GOT3 (cell line): ENCODE results near the gene AKR1C2.
"Not testable (repeated sequence)": the region's sequence is repeated elsewhere in the genome, so short reads cannot be mapped to it uniquely, and the experiment has no call there.

Experiments used
- DNase-seq: peaks from one replicate; lab custom pipeline; 2025; ENCODE audit warnings: mixed read lengths; lab: John Stamatoyannopoulos, UW

Gene AKR1C2

GRCh38 chr10:4988000-4988641 is 15.5 kb downstream of the AKR1C2 start:
- DNase-seq = not testable (repeated sequence)

GRCh38 chr10:4984971-4985594 is 18.6 kb downstream of the AKR1C2 start:
- DNase-seq = no peak

- no peak for DNase-seq
Observed at GRCh38 chr10:4984223-4984622, 19.4 kb downstream of the AKR1C2 start.

- DNase-seq = no peak
Observed at GRCh38 chr10:4983615-4984216, 19.9 kb downstream of the AKR1C2 start.

GRCh38 chr10:4982764-4983226 is 20.9 kb downstream of the AKR1C2 start:
- no peak for DNase-seq

- DNase-seq = no peak
Observed at GRCh38 chr10:4981722-4982471, 21.8 kb downstream of the AKR1C2 start.

GRCh38 chr10:4980793-4981192 is 22.9 kb downstream of the AKR1C2 start:
- DNase-seq = no peak

GRCh38 chr10:4978870-4979269 is 24.8 kb downstream of the AKR1C2 start:
- no peak for DNase-seq

GRCh38 chr10:4977025-4977424 is 26.6 kb downstream of the AKR1C2 start:
- no peak for DNase-seq

GRCh38 chr10:4974400-4974799 is 29.3 kb downstream of the AKR1C2 start:
- not testable (repeated sequence) for DNase-seq

- not testable (repeated sequence) for DNase-seq
Observed at GRCh38 chr10:4973294-4973693, 30.4 kb downstream of the AKR1C2 start.

GRCh38 chr10:4972369-4973142 is 31.1 kb downstream of the AKR1C2 start:
- not testable (repeated sequence) for DNase-seq

- DNase-seq = not testable (repeated sequence)
Observed at GRCh38 chr10:4970362-4970761, 33.3 kb downstream of the AKR1C2 start.

- not testable (repeated sequence) for DNase-seq
Observed at GRCh38 chr10:4969289-4969688, 34.4 kb downstream of the AKR1C2 start.

- DNase-seq = not testable (repeated sequence)
Observed at GRCh38 chr10:4967189-4967588, 36.5 kb downstream of the AKR1C2 start.

- DNase-seq = not testable (repeated sequence)
Observed at GRCh38 chr10:4965763-4966162, 37.9 kb downstream of the AKR1C2 start.

- not testable (repeated sequence) for DNase-seq
Observed at GRCh38 chr10:4963815-4964154, 39.9 kb downstream of the AKR1C2 start.

GRCh38 chr10:4962876-4963814 is 40.5 kb downstream of the AKR1C2 start, which contains the start of gene AKR1C1:
Gene AKR1C1, plus strand, starts transcription at chr10:4963415. Its CDS starts 30 bp downstream, at chr10:4963445.
- DNase-seq = not testable (repeated sequence)

GRCh38 chr10:4962308-4962707 is 41.3 kb downstream of the AKR1C2 start:
- DNase-seq = not testable (repeated sequence)

GRCh38 chr10:4961558-4961957 is 42.1 kb downstream of the AKR1C2 start:
- DNase-seq = not testable (repeated sequence)
